GM23248 (cell line): Measurements from ENCODE around the gene KCNMA1. TPM values are rescaled to one million over a fixed set of nuclear protein-coding genes. Genes with fewer than 3 reads are reported as not detected.

Experiments used
- DNase-seq: peaks from one replicate; pipeline ENCODE4 v3.0.0-alpha.2; 2015
- H2AFZ ChIP-seq: fragments of 200-600 bp; sonication (generic); 2 replicates; pipeline ENCODE4 v1.6.1; 2016; ENCODE audit warnings: antibody characterized with exemption
- H3F3A ChIP-seq: fragments of 200-600 bp; sonication (generic); 2 replicates; pipeline ENCODE4 v1.6.1; 2016; ENCODE audit warnings: mild to moderate bottlenecking, antibody characterized with exemption, mixed run types; ENCODE audit not compliant: insufficient read depth
- H3K27ac ChIP-seq: fragments of 200-600 bp; sonication (generic); 2 replicates; pipeline ENCODE4 v1.5.1; 2016; ENCODE audit warnings: mild to moderate bottlenecking
- H3K27me3 ChIP-seq: fragments of 200-600 bp; sonication (generic); replicated peaks from 2 replicates; pipeline ENCODE4 v1.6.1; 2016; ENCODE audit warnings: mild to moderate bottlenecking; ENCODE audit not compliant: insufficient read depth
- H3K36me3 ChIP-seq: fragments of 200-600 bp; sonication (generic); 2 replicates; pipeline ENCODE4 v1.6.1; 2016; ENCODE audit warnings: low read depth, mild to moderate bottlenecking
- H3K4me1 ChIP-seq: fragments of 200-600 bp; sonication (generic); 2 replicates; pipeline ENCODE4 v1.6.1; 2016; ENCODE audit warnings: mild to moderate bottlenecking; ENCODE audit not compliant: insufficient read depth
- H3K4me2 ChIP-seq: fragments of 200-600 bp; sonication (generic); one replicate; pipeline ENCODE4 v1.6.1; 2016; ENCODE audit warnings: mild to moderate bottlenecking; ENCODE audit not compliant: unreplicated experiment
- H3K4me3 ChIP-seq: fragments of 200-600 bp; sonication (generic); 2 replicates; pipeline ENCODE4 v1.5.1; 2016; ENCODE audit warnings: mild to moderate bottlenecking
- H3K79me2 ChIP-seq: fragments of 200-600 bp; sonication (generic); 2 replicates; pipeline ENCODE4 v1.6.1; 2016; ENCODE audit warnings: mild to moderate bottlenecking; ENCODE audit not compliant: insufficient read depth
- H3K9ac ChIP-seq: fragments of 200-600 bp; sonication (generic); 2 replicates; pipeline ENCODE4 v1.6.1; 2016; ENCODE audit warnings: mild to moderate bottlenecking
- H3K9me2 ChIP-seq: fragments of 200-600 bp; sonication (generic); 2 replicates; pipeline ENCODE4 v1.6.1; 2016; ENCODE audit warnings: mixed run types, mild to moderate bottlenecking, moderate library complexity; ENCODE audit not compliant: insufficient read depth
- H3K9me3 ChIP-seq: fragments of 200-600 bp; sonication (generic); one replicate; pipeline ENCODE4 v1.6.1; 2017; ENCODE audit warnings: low read depth
- H4K20me1 ChIP-seq: fragments of 200-600 bp; sonication (generic); 2 replicates; pipeline ENCODE4 v1.6.0; 2016; ENCODE audit not compliant: insufficient read depth
- EZH2 ChIP-seq: fragments of 200-600 bp; sonication (generic); IDR thresholded peaks from 2 replicates; pipeline ENCODE4 v1.6.1; 2018; ENCODE audit warnings: antibody characterized with exemption, mild to moderate bottlenecking; ENCODE audit not compliant: insufficient read depth, poor library complexity, severe bottlenecking
- EZH2phosphoT487 ChIP-seq: fragments of 200-600 bp; sonication (generic); IDR thresholded peaks from 2 replicates; pipeline ENCODE4 v1.6.1; 2018; ENCODE audit warnings: antibody characterized with exemption, moderate library complexity, mild to moderate bottlenecking, low read depth; ENCODE audit not compliant: insufficient read depth
- WGBS, 2 experiments: methylation state at CpG; one replicate each; pipeline ENCODE4 v1.1.6; 2015 to 2017; ENCODE audit warnings: low lambda C conversion rate in 2 of 2, low coverage in 1 of 2; ENCODE audit errors: missing lambda C conversion rate in 2 of 2; 5-methylcytosine and 5-hydroxymethylcytosine counted together
- in situ Hi-C: fragments of 300-500 bp; cut with MboI; formaldehyde crosslinking; loops from 2 replicates; pipeline ENCODE4 v1.15.0; 2020
- polyA plus RNA-seq: library from polyadenylated mRNA; unstranded; fragments of >200 nt; fragmentation: Nextera tagmentation; extraction: Ambion mirVana; gene quantifications from 2 replicates; pipeline ENCODE4 v1.2.1, GENCODE V29; 2016
- total RNA-seq: library from RNA; depleted of rRNA; stranded (reverse); fragments of >200 nt; shearing (Covaris generic); gene quantifications from 2 replicates; pipeline ENCODE4 v1.2.3, GENCODE V29; 2014

The KCNMA1 gene
- total and polyA plus RNA-seq, 2 experiments from 2014 or later = 14.2 to 25.1 TPM

GRCh38 chr10:77490534-77491314 is 146.9 kb downstream of the KCNMA1 start:
- Histone ChIP-seq H3K4me3 (no peak overlapping the region), H3F3A (no peaks in the 10 kb centered on the region), H4K20me1 (no peaks in the 10 kb centered on the region), H3K36me3 (no peaks in the 10 kb centered on the region), H3K9me2 (no peaks in the 10 kb centered on the region), H3K9me3 (no peaks in the 10 kb centered on the region), H3K27ac (no peak overlapping the region), H3K79me2 (no peaks in the 10 kb centered on the region), H3K4me1 (no peaks in the 10 kb centered on the region), H3K27me3 (no peaks in the 10 kb centered on the region), H2AFZ (no peak overlapping the region), H3K9ac (no peak overlapping the region), H3K4me2 (no peak overlapping the region)
- DNase-seq = no peak
- TF ChIP-seq EZH2phosphoT487 (no peak), EZH2 (no peak)
- WGBS, 2 experiments = 88 to 89% methylated on average over 6 of the region's 6 CpGs
- in situ Hi-C loops = loop anchor here (10.0 kb wide), 1 partner anchor 316 kb away; no protein-coding TSS in a partner anchor

GRCh38 chr10:77486517-77486916 is 151.1 kb downstream of the KCNMA1 start:
- DNase-seq = no peak
- Histone ChIP-seq H2AFZ (no peak overlapping the region), H3F3A (no peaks in the 10 kb centered on the region), H3K4me3 (no peak overlapping the region), H3K27me3 (no peaks in the 10 kb centered on the region), H3K9me3 (no peaks in the 10 kb centered on the region), H3K4me2 (no peak overlapping the region), H3K4me1 (no peaks in the 10 kb centered on the region), H3K27ac (no peak overlapping the region), H3K9me2 (no peaks in the 10 kb centered on the region), H3K9ac (no peak overlapping the region), H3K79me2 (no peaks in the 10 kb centered on the region), H3K36me3 (no peaks in the 10 kb centered on the region), H4K20me1 (no peaks in the 10 kb centered on the region)
- in situ Hi-C loops = no loop called here
- no peak for TF ChIP-seq EZH2phosphoT487
- TF ChIP-seq EZH2 = no peak
- WGBS, 2 experiments = 80 to 84% methylated on average over 3 of the region's 3 CpGs

GRCh38 chr10:77485847-77486246 is 151.8 kb downstream of the KCNMA1 start:
- no peaks in the 10 kb centered on the region for H4K20me1 ChIP-seq
- no peak overlapping the region for H3K4me3 ChIP-seq
- no peaks in the 10 kb centered on the region for H3K36me3 ChIP-seq
- no peaks in the 10 kb centered on the region for H3K27me3 ChIP-seq
- no peaks in the 10 kb centered on the region for H3K9me3 ChIP-seq
- H3K9me2 ChIP-seq = no peaks in the 10 kb centered on the region
- H3K9ac ChIP-seq = no peak overlapping the region
- H3K4me2 ChIP-seq = no peak overlapping the region
- H3F3A ChIP-seq = no peaks in the 10 kb centered on the region
- no peak overlapping the region for H2AFZ ChIP-seq
- WGBS, 2 experiments = 94 to 100% methylated on average over 2 of the region's 2 CpGs
- H3K4me1 ChIP-seq = no peaks in the 10 kb centered on the region
- no peaks in the 10 kb centered on the region for H3K79me2 ChIP-seq
- in situ Hi-C loops = no loop called here
- no peak for TF ChIP-seq EZH2
- TF ChIP-seq EZH2phosphoT487 = no peak
- DNase-seq = no peak
- no peak overlapping the region for H3K27ac ChIP-seq

GRCh38 chr10:77482072-77482471 is 155.5 kb downstream of the KCNMA1 start:
- in situ Hi-C loops = no loop called here
- no peak for TF ChIP-seq EZH2
- TF ChIP-seq EZH2phosphoT487 = no peak

More at GRCh38 chr10:77482072-77482471, 155.5 kb downstream of the KCNMA1 start:
- Histone ChIP-seq H2AFZ (no peak overlapping the region), H3K27ac (no peak overlapping the region), H3K27me3 (no peaks in the 10 kb centered on the region), H3K36me3 (no peaks in the 10 kb centered on the region), H4K20me1 (no peaks in the 10 kb centered on the region), H3K4me1 (peaks cover 20% of the 10 kb centered on the region), H3K4me2 (no peak overlapping the region), H3K9me3 (no peaks in the 10 kb centered on the region), H3K79me2 (no peaks in the 10 kb centered on the region), H3K9me2 (no peaks in the 10 kb centered on the region), H3K4me3 (no peak overlapping the region), H3K9ac (no peak overlapping the region), H3F3A (peaks cover 30% of the 10 kb centered on the region)
- 77 to 84% methylated on average over 2 of the region's 2 CpGs for WGBS, 2 experiments
- no peak for DNase-seq
